Esophagus squamous epithelium (tissue), 5 donors: ENCODE measurements around the gene RGL4. TPM values are rescaled to one million over a fixed set of nuclear protein-coding genes. Genes with fewer than 3 reads are reported as not detected.

ENCODE experiments used
- DNase-seq: peaks from one replicate; lab custom pipeline; 2025; lab: John Stamatoyannopoulos, UW
- H3K27ac ChIP-seq, 4 donors: fragments of 200-600 bp; sonication (generic); one replicate each; pipeline ENCODE4 v1.5.1; 2016 to 2019; ENCODE audit warnings: mild to moderate bottlenecking in 1 of 4
- H3K27me3 ChIP-seq, 4 donors: fragments of 200-600 bp; sonication (generic); 1 replicate in 3 of 4; 2 replicates in 1 of 4; pipeline versions ENCODE4 v1.5.1 to v1.6.0; 2017 to 2021; ENCODE audit warnings: antibody characterized with exemption in 1 of 4
- H3K36me3 ChIP-seq, 3 donors: fragments of 200-600 bp; sonication (generic); one replicate each; pipeline ENCODE4 v1.5.1; 2016 to 2019
- H3K4me1 ChIP-seq, 3 donors: fragments of 200-600 bp; sonication (generic); one replicate each; pipeline ENCODE4 v1.5.1; 2017 to 2019
- H3K4me3 ChIP-seq, 4 donors: fragments of 200-600 bp; sonication (generic); 1 replicate in 3 of 4; 2 replicates in 1 of 4; pipeline ENCODE4 v1.5.1; 2016 to 2019; ENCODE audit warnings: mild to moderate bottlenecking in 2 of 4, moderate library complexity in 1 of 4
- H3K9me3 ChIP-seq, 3 donors: fragments of 200-600 bp; sonication (generic); one replicate each; pipeline ENCODE4 v1.5.1; 2016 to 2019
- POLR2A ChIP-seq, 4 donors: fragments of 450-650 bp; IDR thresholded peaks; one replicate each; pipeline ENCODE4 v1.6.1; 2017; ENCODE audit warnings: antibody characterized with exemption in 4 of 4, mild to moderate bottlenecking in 4 of 4, moderate library complexity in 3 of 4
- WGBS, 2 donors: methylation state at CpG; one replicate each; pipeline ENCODE4 v1.1.5; 2018; 5-methylcytosine and 5-hydroxymethylcytosine counted together
- intact Hi-C: fragments of 100-400 bp; cut with DNase I; formaldehyde crosslinking; loops from one replicate; pipeline ENCODE4 v1.15.0; 2022
- total RNA-seq, 4 donors: library from RNA; depleted of rRNA; stranded (reverse); fragments of >200 nt; gene quantifications; one replicate each; pipeline ENCODE4 v1.1.0, GENCODE V29; 2016
- TF ChIP-seq, protein P1 (sequence below), 6 experiments: fragments of 450-650 bp in 4 of 6; fragments of 200-600 bp in 2 of 6; sonication (generic) in 2 of 6; IDR thresholded peaks; one replicate each; pipeline ENCODE4 v1.5.1; 2016 to 2019; ENCODE audit warnings: antibody characterized with exemption in 6 of 6, mild to moderate bottlenecking in 4 of 6, moderate library complexity in 4 of 6
- donor health status: DM: yes; HTN: yes; CAD: no.

The RGL4 gene
- total RNA-seq, 4 donors from 2014 or later, result not detected

DNA sequence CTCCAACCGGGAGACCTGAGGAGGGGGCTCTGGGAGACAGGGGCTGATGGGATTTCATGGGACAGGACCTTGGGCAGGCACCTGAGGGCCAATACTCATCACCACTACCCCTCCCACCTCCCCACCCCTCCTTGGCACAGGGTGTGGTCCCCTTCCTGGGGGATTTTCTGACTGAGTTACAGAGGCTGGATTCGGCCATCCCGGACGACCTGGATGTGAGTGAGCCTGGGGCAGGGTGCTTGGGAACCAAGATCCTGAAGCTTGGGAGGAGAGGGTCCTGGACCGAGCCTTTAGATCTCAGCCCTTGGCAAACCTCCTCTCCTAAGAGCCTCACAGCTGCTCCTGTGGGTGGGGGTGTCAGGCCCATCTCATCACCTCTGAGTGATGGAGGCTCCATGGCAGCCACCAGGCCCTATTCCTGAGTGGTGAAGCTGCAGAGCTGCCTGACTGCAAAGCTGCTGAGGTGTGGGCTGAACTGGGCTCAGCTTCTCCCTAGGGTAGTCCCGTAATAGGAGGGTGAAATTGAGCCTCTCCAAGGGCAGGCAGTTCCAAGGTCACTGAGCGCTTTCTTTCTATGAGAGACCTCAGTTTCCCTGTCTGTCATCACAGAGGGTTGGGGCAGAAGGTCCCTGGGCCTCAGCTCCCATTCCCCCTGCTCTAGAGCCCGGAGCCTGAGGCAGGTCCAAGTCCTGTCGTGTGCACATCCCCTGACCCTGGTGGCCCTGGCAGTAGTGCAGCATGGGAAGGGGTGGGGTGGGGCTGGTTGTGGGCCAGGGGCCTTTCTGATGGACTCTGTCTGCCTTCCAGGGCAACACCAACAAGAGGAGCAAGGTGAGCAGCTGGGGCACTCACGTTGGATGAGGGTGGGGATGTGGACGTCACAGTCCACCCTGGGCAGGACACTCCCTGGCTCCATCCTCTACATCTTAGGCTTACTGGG is 6.5 kb downstream of the RGL4 start:
- intact Hi-C loops, result no loop called here
- no peak for TF ChIP-seq POLR2A (IDR thresholded peaks at IDR 0.05)
- TF ChIP-seq, protein P1, sequence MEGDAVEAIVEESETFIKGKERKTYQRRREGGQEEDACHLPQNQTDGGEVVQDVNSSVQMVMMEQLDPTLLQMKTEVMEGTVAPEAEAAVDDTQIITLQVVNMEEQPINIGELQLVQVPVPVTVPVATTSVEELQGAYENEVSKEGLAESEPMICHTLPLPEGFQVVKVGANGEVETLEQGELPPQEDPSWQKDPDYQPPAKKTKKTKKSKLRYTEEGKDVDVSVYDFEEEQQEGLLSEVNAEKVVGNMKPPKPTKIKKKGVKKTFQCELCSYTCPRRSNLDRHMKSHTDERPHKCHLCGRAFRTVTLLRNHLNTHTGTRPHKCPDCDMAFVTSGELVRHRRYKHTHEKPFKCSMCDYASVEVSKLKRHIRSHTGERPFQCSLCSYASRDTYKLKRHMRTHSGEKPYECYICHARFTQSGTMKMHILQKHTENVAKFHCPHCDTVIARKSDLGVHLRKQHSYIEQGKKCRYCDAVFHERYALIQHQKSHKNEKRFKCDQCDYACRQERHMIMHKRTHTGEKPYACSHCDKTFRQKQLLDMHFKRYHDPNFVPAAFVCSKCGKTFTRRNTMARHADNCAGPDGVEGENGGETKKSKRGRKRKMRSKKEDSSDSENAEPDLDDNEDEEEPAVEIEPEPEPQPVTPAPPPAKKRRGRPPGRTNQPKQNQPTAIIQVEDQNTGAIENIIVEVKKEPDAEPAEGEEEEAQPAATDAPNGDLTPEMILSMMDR (IDR thresholded peaks at IDR 0.05), result no peak
- no peak for DNase-seq
- 87 to 94% methylated on average over 4 of the region's 11 CpGs for WGBS, 2 donors
- H3K27ac ChIP-seq, result peak overlapping the region in 2 of 4 donors; percentile 58 to 64
- H3K36me3 ChIP-seq, result peaks cover 9 to 99% (median 20%) of the 10 kb centered on the region in 3 donors
- no peaks in the 10 kb centered on the region for H3K9me3 ChIP-seq
- no peak overlapping the region for H3K4me3 ChIP-seq
- peaks cover 0 to 8% (median 0%) of the 10 kb centered on the region in 3 donors for H3K4me1 ChIP-seq
- no peaks in the 10 kb centered on the region for H3K27me3 ChIP-seq

DNA sequence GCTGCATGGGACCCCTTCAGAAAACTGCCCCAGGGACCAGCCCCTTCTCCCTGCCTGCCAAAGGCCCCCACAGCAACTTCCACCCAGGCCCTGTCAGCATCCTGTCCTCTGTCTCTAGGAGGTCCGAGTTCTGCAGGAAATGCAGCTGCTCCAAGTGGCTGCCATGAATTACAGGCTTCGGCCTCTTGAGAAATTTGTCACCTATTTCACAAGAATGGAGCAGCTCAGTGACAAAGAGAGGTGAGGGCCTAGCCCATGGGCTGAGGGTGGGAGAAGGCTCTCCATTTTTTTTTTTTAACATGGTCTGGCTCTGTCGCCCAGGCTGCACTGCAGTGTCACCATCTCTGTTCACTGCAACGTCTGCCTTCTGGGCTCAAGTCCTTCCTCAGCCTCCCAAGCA is 7.3 kb downstream of the RGL4 start:
- no peak overlapping the region for H3K4me3 ChIP-seq
- no peaks in the 10 kb centered on the region for H3K9me3 ChIP-seq
- H3K27ac ChIP-seq, result no peak overlapping the region
- 78 to 89% methylated on average over 3 to 4 of the region's 4 CpGs for WGBS, 2 donors
- intact Hi-C loops, result no loop called here
- peaks cover 0 to 8% (median 0%) of the 10 kb centered on the region in 3 donors for H3K4me1 ChIP-seq
- DNase-seq, result no peak
- H3K27me3 ChIP-seq, result no peaks in the 10 kb centered on the region
- H3K36me3 ChIP-seq, result peaks cover 9 to 99% (median 20%) of the 10 kb centered on the region in 3 donors
- TF ChIP-seq POLR2A (IDR thresholded peaks at IDR 0.05), result no peak
- TF ChIP-seq, protein P1 (IDR thresholded peaks at IDR 0.05), result no peak

GRCh38 chr22:23698673-23699235 is 7.9 kb downstream of the RGL4 start:
- 91 to 94% methylated on average over 4 to 8 of the region's 10 CpGs for WGBS, 2 donors
- Histone ChIP-seq H3K4me1 (peaks cover 0 to 8% (median 0%) of the 10 kb centered on the region in 3 donors), H3K4me3 (no peak overlapping the region), H3K27me3 (no peaks in the 10 kb centered on the region), H3K27ac (no peak overlapping the region), H3K9me3 (no peaks in the 10 kb centered on the region), H3K36me3 (peaks cover 4 to 99% (median 16%) of the 10 kb centered on the region in 3 donors)
- no peak for TF ChIP-seq POLR2A (IDR thresholded peaks at IDR 0.05)
- TF ChIP-seq, protein P1 (IDR thresholded peaks at IDR 0.05), result no peak
- DNase-seq, result no peak
- intact Hi-C loops, result no loop called here

DNA sequence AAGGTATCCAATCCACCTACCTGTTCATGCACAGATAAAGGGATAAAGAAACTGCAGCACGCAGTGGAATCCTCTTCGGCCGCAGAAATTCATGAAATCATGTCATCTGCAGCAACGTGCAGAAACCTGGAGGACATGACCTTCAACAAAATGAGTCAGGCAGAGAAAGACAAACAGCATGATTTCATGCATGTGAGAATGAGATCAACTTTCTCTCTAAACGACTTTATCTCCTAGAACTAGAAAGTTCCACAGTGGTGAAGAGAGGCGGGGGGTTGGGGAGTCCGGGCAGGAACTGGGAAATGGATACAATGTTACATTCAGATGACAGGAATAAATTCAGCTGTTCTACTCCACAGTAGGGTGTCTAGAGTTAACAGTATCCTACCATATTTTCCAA is 9.9 kb downstream of the RGL4 start:
- H3K36me3 ChIP-seq, result peaks cover 0 to 99% (median 6%) of the 10 kb centered on the region in 3 donors
- DNase-seq, result no peak
- WGBS, 2 donors, result 79 to 81% methylated on average over 7 of the region's 7 CpGs

More for the DNA sequence above, 9.9 kb downstream of the RGL4 start:
- no peaks in the 10 kb centered on the region for H3K27me3 ChIP-seq
- intact Hi-C loops, result no loop called here
- peaks cover 0 to 2% (median 0%) of the 10 kb centered on the region in 3 donors for H3K4me1 ChIP-seq
- H3K4me3 ChIP-seq, result no peak overlapping the region
- TF ChIP-seq, protein P1 (IDR thresholded peaks at IDR 0.05), result no peak
- no peak for TF ChIP-seq POLR2A (IDR thresholded peaks at IDR 0.05)
- H3K9me3 ChIP-seq, result no peaks in the 10 kb centered on the region
- H3K27ac ChIP-seq, result no peak overlapping the region
